Nephron progenitor cell (in vitro differentiated cells): Measurements from ENCODE around the gene BCO2.

Experiments
- DNase-seq: peaks from one replicate; pipeline ENCODE4 v3.0.0; 2021
- H3K27ac Mint-ChIP-seq: 2 replicates; pipeline ENCODE4 v1.8.0; 2021; ENCODE audit warnings: mild to moderate bottlenecking, moderate library complexity, mixed read lengths
- H3K27me3 Mint-ChIP-seq: 2 replicates; pipeline ENCODE4 v1.8.0; 2021; ENCODE audit warnings: mild to moderate bottlenecking, low read depth, mixed read lengths; ENCODE audit not compliant: poor library complexity
- H3K36me3 Mint-ChIP-seq: 2 replicates; pipeline ENCODE4 v1.8.0; 2021; ENCODE audit warnings: low read depth, mixed read lengths
- H3K4me1 Mint-ChIP-seq: 2 replicates; pipeline ENCODE4 v1.8.0; 2021; ENCODE audit warnings: mixed read lengths
- H3K4me3 Mint-ChIP-seq: 2 replicates; pipeline ENCODE4 v1.8.0; 2021; ENCODE audit warnings: mild to moderate bottlenecking, moderate library complexity, mixed read lengths
- H3K9me3 Mint-ChIP-seq: 2 replicates; pipeline ENCODE4 v1.8.0; 2021; ENCODE audit warnings: mild to moderate bottlenecking, moderate library complexity, mixed read lengths
- TF ChIP-seq, protein P1 (sequence below): fragments of 200-600 bp; sonication (generic); IDR thresholded peaks from 2 replicates; pipeline ENCODE4 v1.5.0; 2021; ENCODE audit warnings: antibody characterized with exemption

BCO2 gene

DNA sequence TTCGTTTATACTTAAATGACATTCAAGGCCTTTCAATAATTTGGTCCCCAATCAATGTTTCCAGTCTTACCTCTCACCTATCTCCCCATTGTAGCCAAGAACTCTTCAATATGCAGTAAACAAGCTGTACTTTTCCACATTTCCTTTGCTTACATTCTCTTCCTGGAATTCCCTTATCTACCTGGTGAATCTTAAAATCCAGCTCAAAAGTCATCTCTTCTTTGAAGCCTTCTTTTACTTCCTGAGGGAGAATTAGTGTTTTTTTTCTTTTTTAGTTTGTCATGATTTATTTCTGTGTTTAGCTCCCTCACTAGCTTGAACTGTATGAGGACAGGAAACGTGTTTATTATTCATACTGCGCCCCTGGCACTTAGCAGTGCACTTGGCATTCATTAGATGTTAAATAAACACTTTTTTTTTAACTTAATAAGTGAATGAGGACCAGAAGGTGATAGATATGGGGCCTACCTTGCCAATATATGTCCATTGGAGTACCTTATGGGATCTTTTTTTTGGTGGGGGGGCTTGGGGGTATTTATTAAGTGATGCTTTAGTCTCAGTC lies 46.0 kb downstream of the BCO2 start:
- peaks cover 23% of the 10 kb centered on the region for H3K27me3 Mint-ChIP-seq
- no peak overlapping the region for H3K4me3 Mint-ChIP-seq
- H3K4me1 Mint-ChIP-seq, result peaks cover 6% of the 10 kb centered on the region
- TF ChIP-seq, protein P1, sequence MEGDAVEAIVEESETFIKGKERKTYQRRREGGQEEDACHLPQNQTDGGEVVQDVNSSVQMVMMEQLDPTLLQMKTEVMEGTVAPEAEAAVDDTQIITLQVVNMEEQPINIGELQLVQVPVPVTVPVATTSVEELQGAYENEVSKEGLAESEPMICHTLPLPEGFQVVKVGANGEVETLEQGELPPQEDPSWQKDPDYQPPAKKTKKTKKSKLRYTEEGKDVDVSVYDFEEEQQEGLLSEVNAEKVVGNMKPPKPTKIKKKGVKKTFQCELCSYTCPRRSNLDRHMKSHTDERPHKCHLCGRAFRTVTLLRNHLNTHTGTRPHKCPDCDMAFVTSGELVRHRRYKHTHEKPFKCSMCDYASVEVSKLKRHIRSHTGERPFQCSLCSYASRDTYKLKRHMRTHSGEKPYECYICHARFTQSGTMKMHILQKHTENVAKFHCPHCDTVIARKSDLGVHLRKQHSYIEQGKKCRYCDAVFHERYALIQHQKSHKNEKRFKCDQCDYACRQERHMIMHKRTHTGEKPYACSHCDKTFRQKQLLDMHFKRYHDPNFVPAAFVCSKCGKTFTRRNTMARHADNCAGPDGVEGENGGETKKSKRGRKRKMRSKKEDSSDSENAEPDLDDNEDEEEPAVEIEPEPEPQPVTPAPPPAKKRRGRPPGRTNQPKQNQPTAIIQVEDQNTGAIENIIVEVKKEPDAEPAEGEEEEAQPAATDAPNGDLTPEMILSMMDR, result no peak
- H3K36me3 Mint-ChIP-seq, result no peaks in the 10 kb centered on the region
- H3K9me3 Mint-ChIP-seq, result peaks cover 13% of the 10 kb centered on the region
- H3K27ac Mint-ChIP-seq, result no peak overlapping the region
- DNase-seq, result no peak

DNA sequence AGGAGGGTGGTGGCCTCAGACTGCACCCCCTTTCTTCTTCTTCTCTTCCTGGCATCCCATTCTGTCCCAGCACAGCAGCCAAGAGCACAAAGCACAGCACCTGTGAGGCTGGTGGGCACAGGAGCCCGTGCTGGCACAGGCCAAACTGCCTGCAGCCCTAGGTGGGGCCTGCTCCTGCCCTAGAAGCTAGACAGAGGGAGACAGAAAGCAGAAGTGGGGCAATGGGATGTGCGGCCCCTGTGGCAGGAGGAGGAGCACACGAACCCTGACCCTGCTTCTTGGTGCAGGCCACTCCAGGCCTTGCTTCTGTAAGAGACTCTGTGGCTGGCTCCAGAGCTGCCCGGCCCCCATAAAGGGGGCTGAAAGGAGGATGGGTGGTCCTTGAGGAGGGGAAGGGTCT lies 47.0 kb downstream of the BCO2 start:
- TF ChIP-seq, protein P1, result no peak
- peaks cover 23% of the 10 kb centered on the region for H3K27me3 Mint-ChIP-seq
- peaks cover 13% of the 10 kb centered on the region for H3K9me3 Mint-ChIP-seq
- peaks cover 12% of the 10 kb centered on the region for H3K4me1 Mint-ChIP-seq
- DNase-seq, result no peak
- no peak overlapping the region for H3K27ac Mint-ChIP-seq
- H3K36me3 Mint-ChIP-seq, result no peaks in the 10 kb centered on the region
- H3K4me3 Mint-ChIP-seq, result no peak overlapping the region

DNA sequence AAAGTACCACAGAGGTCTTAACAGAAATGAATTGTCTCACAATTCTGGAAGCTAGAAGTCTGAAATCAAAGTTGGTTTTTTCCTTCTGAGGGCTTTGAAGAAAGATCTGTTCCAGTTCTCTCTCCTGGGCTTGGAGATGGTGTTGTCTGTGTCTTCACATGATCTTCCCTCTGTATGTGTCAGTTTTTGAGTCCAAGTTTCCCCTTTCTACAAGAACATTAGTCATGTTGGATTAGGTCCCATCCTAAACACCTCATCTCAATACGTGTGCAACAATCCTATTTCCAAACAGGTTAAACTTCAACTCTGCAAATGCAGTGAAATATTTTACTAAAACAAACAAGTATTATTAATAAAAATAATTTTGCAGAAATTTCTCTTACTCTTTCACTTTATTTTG lies 47.8 kb downstream of the BCO2 start:
- peaks cover 13% of the 10 kb centered on the region for H3K9me3 Mint-ChIP-seq
- no peak overlapping the region for H3K27ac Mint-ChIP-seq

DNA sequence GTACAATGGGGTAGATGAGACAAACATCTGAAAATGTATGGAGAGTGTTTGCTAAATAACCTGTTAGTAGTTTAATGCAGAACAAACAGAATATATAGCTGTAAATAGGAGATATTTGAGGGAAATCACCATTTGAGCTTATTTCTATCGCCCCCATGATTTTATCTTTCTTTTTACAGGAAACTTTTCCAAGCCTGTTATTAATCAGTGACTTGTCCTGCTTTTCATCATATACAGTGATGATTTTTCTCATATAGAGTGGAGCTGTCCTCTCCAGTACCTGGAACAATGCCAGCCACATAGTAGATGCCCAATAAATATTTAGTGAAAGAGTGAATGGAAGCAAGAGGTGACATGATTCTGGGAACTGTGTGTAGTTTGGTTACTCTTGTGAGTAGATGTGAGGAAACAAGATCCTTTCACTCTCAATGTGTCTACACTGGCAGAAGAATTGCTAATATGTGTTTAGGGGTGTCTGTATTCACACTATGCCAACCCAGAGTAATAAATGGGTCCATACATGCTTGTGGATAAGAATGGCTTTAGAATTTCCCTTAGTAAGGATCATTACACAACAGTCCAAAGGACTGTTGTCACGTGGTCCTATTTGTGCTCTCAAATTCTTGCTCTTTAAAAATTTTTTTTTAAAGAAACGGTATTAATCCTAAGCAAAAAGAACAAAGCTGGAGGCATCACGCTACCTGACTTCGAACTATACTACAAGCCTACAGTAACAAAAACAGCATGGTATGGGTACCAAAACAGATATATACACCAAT lies 48.6 kb downstream of the BCO2 start:
- Mint-ChIP-seq H3K36me3 (peaks cover 11% of the 10 kb centered on the region), H3K9me3 (peaks cover 13% of the 10 kb centered on the region), H3K27ac (no peak overlapping the region), H3K27me3 (peaks cover 23% of the 10 kb centered on the region), H3K4me1 (peaks cover 24% of the 10 kb centered on the region), H3K4me3 (no peak overlapping the region)
- TF ChIP-seq, protein P1, result no peak
- no peak for DNase-seq

More for the DNA sequence above, 47.8 kb downstream of the BCO2 start:
- peaks cover 3% of the 10 kb centered on the region for H3K36me3 Mint-ChIP-seq
- no peak for DNase-seq
- TF ChIP-seq, protein P1, result no peak
- peaks cover 20% of the 10 kb centered on the region for H3K4me1 Mint-ChIP-seq
- no peak overlapping the region for H3K4me3 Mint-ChIP-seq
- peaks cover 23% of the 10 kb centered on the region for H3K27me3 Mint-ChIP-seq

DNA sequence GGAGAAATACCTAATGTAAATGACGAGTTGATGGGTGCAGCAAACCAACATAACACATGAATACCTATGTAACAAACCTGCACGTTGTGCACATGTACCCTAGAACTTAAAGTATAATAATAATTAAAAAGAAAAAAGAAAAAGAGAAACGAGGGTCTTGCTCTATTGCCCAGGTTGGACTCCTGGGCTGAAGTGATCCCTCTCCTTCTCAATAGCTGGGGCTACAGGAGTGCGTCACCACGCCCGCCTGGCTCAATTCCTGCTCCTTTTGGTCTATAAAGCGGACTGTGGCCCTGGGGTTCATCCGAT lies 50.4 kb downstream of the BCO2 start:
- TF ChIP-seq, protein P1, result no peak
- Mint-ChIP-seq H3K27me3 (peaks cover 18% of the 10 kb centered on the region), H3K27ac (no peak overlapping the region), H3K9me3 (peaks cover 13% of the 10 kb centered on the region), H3K36me3 (peaks cover 26% of the 10 kb centered on the region), H3K4me1 (peaks cover 24% of the 10 kb centered on the region), H3K4me3 (peak overlapping the region; percentile 88)
- DNase-seq, result no peak
